HEK293 (cell line): Measurements from ENCODE around the gene PHYH.

ENCODE experiments used
- CTCF ChIA-PET: fragments of 350-600 bp; formaldehyde crosslinking; extraction: SDS; loops from one replicate; lab custom pipeline; 2021; ENCODE audit warnings: antibody characterized with exemption; lab: Yijun Ruan, JAX
- POLR2A ChIA-PET: fragments of 300-600 bp; formaldehyde crosslinking; extraction: SDS; loops from one replicate; lab custom pipeline; 2020; ENCODE audit warnings: antibody characterized with exemption, inconsistent platforms; lab: Yijun Ruan, JAX
- H3K27ac ChIP-seq: fragments of 200-500 bp; sonication (Bioruptor generic); 2 replicates; pipeline ENCODE4 v1.5.1; 2014; ENCODE audit warnings: low read depth, low read length, control low read depth, inconsistent platforms; ENCODE audit errors: extremely low read depth
- H3K36me3 ChIP-seq, 2 experiments: fragments of 200-500 bp in 1 of 2; sonication (Bioruptor generic) in 1 of 2; 1 replicate in 1 of 2; 2 replicates in 1 of 2; pipeline ENCODE4 v1.5.1; 2014 to 2017; ENCODE audit warnings: inconsistent platforms in 2 of 2, low read length in 2 of 2; ENCODE audit not compliant: control insufficient read depth in 2 of 2, insufficient read depth in 1 of 2
- H3K4me1 ChIP-seq: fragments of 200-500 bp; sonication (Bioruptor generic); 2 replicates; pipeline ENCODE4 v1.5.1; 2014; ENCODE audit warnings: mild to moderate bottlenecking, low read length, inconsistent platforms; ENCODE audit not compliant: control insufficient read depth, insufficient read depth
- H3K4me3 ChIP-seq: 2 replicates; pipeline ENCODE4 v1.5.1; 2011; ENCODE audit warnings: low read depth, mild to moderate bottlenecking, control low read depth, low read length, moderate library complexity
- H3K9me3 ChIP-seq: fragments of 200-500 bp; sonication (Bioruptor generic); 2 replicates; pipeline ENCODE4 v1.5.1; 2014; ENCODE audit warnings: low read depth, low read length, inconsistent platforms; ENCODE audit not compliant: control insufficient read depth, insufficient read depth
- EGR2 ChIP-seq: fragments of 450-650 bp; formaldehyde crosslinking; IDR thresholded peaks from 2 replicates; pipeline ENCODE4 v1.5.1; 2016; ENCODE audit warnings: low read depth, missing biosample characterization, missing genetic modification characterization
- GFI1B ChIP-seq: fragments of 450-650 bp; formaldehyde crosslinking; IDR thresholded peaks from 2 replicates; pipeline ENCODE4 v1.5.1; 2016; ENCODE audit warnings: missing biosample characterization, missing genetic modification characterization
- GLI4 ChIP-seq: fragments of 450-650 bp; formaldehyde crosslinking; IDR thresholded peaks from 2 replicates; pipeline ENCODE4 v1.5.1; 2016; ENCODE audit warnings: missing biosample characterization, missing genetic modification characterization
- ZBTB20 ChIP-seq: fragments of 450-650 bp; formaldehyde crosslinking; IDR thresholded peaks from 2 replicates; pipeline ENCODE4 v1.5.1; 2016; ENCODE audit warnings: missing biosample characterization, missing genetic modification characterization
- ZNF132 ChIP-seq: fragments of 450-650 bp; formaldehyde crosslinking; IDR thresholded peaks from 2 replicates; pipeline ENCODE4 v1.5.1; 2017; ENCODE audit warnings: missing biosample characterization, missing genetic modification characterization, borderline replicate concordance
- ZNF146 ChIP-seq: fragments of 450-650 bp; formaldehyde crosslinking; IDR thresholded peaks from 2 replicates; pipeline ENCODE4 v1.5.1; 2016; ENCODE audit warnings: missing biosample characterization, missing genetic modification characterization
- ZNF221 ChIP-seq: fragments of 450-650 bp; formaldehyde crosslinking; IDR thresholded peaks from 2 replicates; pipeline ENCODE4 v1.5.1; 2017; ENCODE audit warnings: missing biosample characterization, missing genetic modification characterization, borderline replicate concordance
- ZNF24 ChIP-seq: fragments of 450-650 bp; formaldehyde crosslinking; IDR thresholded peaks from 2 replicates; pipeline ENCODE4 v1.5.1; 2016; ENCODE audit warnings: missing biosample characterization, missing genetic modification characterization
- ZNF302 ChIP-seq: fragments of 450-650 bp; formaldehyde crosslinking; IDR thresholded peaks from 2 replicates; pipeline ENCODE4 v1.5.1; 2016; ENCODE audit warnings: missing biosample characterization, missing genetic modification characterization, low read depth
- ZNF548 ChIP-seq: fragments of 450-650 bp; formaldehyde crosslinking; IDR thresholded peaks from 2 replicates; pipeline ENCODE4 v1.5.1; 2016; ENCODE audit warnings: missing biosample characterization, missing genetic modification characterization
- ZNF785 ChIP-seq: fragments of 450-650 bp; formaldehyde crosslinking; IDR thresholded peaks from 2 replicates; pipeline ENCODE4 v1.5.1; 2016; ENCODE audit warnings: missing biosample characterization, missing genetic modification characterization
- ZSCAN16 ChIP-seq: fragments of 450-650 bp; formaldehyde crosslinking; IDR thresholded peaks from 2 replicates; pipeline ENCODE4 v1.5.1; 2016; ENCODE audit warnings: missing biosample characterization, missing genetic modification characterization
- TF ChIP-seq, protein P1 (sequence below): fragments of 450-650 bp; formaldehyde crosslinking; IDR thresholded peaks from 2 replicates; pipeline ENCODE4 v1.5.1; 2016; ENCODE audit warnings: missing biosample characterization, missing genetic modification characterization
- TF ChIP-seq, protein P2 (sequence below): fragments of 450-650 bp; formaldehyde crosslinking; conservative IDR thresholded peaks from 2 replicates; pipeline ENCODE4 v1.5.1; 2016; ENCODE audit warnings: low read depth, missing biosample characterization, missing genetic modification characterization
- TF ChIP-seq, protein P3 (sequence below): fragments of 450-650 bp; formaldehyde crosslinking; IDR thresholded peaks from 2 replicates; pipeline ENCODE4 v1.5.1; 2016; ENCODE audit warnings: missing biosample characterization, missing genetic modification characterization
- TF ChIP-seq, protein P4 (sequence below): fragments of 450-650 bp; formaldehyde crosslinking; IDR thresholded peaks from 2 replicates; pipeline ENCODE4 v1.5.1; 2016; ENCODE audit warnings: missing biosample characterization, missing genetic modification characterization
- TF ChIP-seq, protein P5 (sequence below): fragments of 450-650 bp; formaldehyde crosslinking; IDR thresholded peaks from 2 replicates; pipeline ENCODE4 v1.5.1; 2016; ENCODE audit warnings: missing biosample characterization, missing genetic modification characterization

The PHYH gene

DNA sequence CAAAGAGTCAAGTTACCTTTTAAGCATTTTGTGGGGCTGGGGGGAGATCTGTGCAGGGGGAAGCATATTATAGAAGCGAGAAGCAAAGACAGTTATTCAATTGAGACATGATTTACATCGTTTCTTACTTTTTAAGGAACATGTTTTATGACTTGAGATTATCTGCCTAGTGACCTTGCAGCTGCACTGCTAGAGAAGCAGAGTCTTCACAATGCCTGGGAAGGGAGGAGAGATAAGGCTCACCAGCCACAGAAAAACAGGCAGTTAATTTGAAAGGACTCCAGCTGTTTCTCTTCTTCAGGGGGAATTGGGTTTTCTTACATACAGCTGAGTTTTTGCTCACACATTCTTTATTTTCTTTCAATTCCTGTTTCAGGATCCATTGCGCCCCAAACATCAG lies 31.0 kb downstream of the PHYH start:
- H3K36me3 ChIP-seq, result no peaks in the 10 kb centered on the region
- no peaks in the 10 kb centered on the region for H3K4me1 ChIP-seq
- ChIA-PET CTCF (no interaction called here), POLR2A (no interaction called here)
- H3K27ac ChIP-seq, result no peak overlapping the region
- TF ChIP-seq ZNF548 (tag by site-specific recombination), result no peak
- no peak for TF ChIP-seq ZSCAN16 (tag by site-specific recombination)
- no peak for TF ChIP-seq ZNF132 (tag by site-specific recombination)
- TF ChIP-seq EGR2 (tag by site-specific recombination), result no peak
- TF ChIP-seq, protein P1, sequence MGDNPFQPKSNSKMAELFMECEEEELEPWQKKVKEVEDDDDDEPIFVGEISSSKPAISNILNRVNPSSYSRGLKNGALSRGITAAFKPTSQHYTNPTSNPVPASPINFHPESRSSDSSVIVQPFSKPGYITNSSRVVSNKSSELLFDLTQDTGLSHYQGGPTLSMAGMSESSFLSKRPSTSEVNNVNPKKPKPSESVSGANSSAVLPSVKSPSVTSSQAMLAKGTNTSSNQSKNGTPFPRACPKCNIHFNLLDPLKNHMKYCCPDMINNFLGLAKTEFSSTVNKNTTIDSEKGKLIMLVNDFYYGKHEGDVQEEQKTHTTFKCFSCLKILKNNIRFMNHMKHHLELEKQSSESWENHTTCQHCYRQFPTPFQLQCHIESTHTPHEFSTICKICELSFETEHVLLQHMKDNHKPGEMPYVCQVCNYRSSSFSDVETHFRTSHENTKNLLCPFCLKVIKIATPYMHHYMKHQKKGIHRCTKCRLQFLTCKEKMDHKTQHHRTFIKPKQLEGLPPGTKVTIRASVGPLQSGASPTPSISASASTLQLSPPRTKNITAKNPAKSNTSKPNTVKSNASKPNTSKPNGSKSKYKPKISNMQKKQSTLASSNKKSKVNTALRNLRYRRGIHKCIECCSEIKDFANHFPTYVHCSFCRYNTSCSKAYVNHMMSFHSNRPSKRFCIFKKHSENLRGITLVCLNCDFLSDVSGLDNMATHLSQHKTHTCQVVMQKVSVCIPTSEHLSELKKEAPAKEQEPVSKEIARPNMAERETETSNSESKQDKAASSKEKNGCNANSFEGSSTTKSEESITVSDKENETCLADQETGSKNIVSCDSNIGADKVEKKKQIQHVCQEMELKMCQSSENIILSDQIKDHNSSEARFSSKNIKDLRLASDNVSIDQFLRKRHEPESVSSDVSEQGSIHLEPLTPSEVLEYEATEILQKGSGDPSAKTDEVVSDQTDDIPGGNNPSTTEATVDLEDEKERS (tag by site-specific recombination), result no peak
- no peak for TF ChIP-seq ZBTB20 (tag by site-specific recombination)
- TF ChIP-seq GFI1B (tag by site-specific recombination), result no peak
- TF ChIP-seq, protein P2, sequence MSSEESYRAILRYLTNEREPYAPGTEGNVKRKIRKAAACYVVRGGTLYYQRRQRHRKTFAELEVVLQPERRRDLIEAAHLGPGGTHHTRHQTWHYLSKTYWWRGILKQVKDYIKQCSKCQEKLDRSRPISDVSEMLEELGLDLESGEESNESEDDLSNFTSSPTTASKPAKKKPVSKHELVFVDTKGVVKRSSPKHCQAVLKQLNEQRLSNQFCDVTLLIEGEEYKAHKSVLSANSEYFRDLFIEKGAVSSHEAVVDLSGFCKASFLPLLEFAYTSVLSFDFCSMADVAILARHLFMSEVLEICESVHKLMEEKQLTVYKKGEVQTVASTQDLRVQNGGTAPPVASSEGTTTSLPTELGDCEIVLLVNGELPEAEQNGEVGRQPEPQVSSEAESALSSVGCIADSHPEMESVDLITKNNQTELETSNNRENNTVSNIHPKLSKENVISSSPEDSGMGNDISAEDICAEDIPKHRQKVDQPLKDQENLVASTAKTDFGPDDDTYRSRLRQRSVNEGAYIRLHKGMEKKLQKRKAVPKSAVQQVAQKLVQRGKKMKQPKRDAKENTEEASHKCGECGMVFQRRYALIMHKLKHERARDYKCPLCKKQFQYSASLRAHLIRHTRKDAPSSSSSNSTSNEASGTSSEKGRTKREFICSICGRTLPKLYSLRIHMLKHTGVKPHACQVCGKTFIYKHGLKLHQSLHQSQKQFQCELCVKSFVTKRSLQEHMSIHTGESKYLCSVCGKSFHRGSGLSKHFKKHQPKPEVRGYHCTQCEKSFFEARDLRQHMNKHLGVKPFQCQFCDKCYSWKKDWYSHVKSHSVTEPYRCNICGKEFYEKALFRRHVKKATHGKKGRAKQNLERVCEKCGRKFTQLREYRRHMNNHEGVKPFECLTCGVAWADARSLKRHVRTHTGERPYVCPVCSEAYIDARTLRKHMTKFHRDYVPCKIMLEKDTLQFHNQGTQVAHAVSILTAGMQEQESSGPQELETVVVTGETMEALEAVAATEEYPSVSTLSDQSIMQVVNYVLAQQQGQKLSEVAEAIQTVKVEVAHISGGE (tag by site-specific recombination), result no peak
- TF ChIP-seq ZNF302 (tag by site-specific recombination), result no peak
- H3K4me3 ChIP-seq, result no peak overlapping the region
- no peaks in the 10 kb centered on the region for H3K9me3 ChIP-seq

DNA sequence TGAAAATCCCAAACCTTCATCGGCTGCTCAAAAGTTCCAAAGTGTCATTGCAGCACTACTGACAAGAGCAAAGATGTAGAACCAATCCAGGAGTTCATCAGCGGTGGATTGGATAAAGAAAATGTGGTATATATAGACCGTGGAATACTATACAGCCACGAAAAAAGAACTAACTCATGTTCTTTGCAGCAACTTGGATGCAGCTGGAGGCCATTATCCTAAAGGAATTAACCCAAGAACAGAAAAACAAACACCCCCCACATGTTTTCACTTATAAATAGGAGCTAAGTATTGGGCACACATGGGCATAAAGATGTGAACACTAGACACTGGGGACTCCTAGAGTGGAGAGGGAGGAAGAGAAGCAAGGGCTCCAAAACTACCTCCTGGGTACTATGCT lies 31.6 kb downstream of the PHYH start:
- Histone ChIP-seq H3K4me1 (no peaks in the 10 kb centered on the region), H3K27ac (no peak overlapping the region), H3K36me3 (no peaks in the 10 kb centered on the region), H3K4me3 (no peak overlapping the region), H3K9me3 (no peaks in the 10 kb centered on the region)
- ChIA-PET POLR2A (no interaction called here), CTCF (interaction anchor here (0.5 kb wide), 1 partner anchor 686 kb away, joined by 3 read pairs; no protein-coding TSS in a partner anchor)
- TF ChIP-seq ZNF221 (tag by site-specific recombination), result no peak
- no peak for TF ChIP-seq ZNF24 (tag by site-specific recombination)
- TF ChIP-seq, protein P3, sequence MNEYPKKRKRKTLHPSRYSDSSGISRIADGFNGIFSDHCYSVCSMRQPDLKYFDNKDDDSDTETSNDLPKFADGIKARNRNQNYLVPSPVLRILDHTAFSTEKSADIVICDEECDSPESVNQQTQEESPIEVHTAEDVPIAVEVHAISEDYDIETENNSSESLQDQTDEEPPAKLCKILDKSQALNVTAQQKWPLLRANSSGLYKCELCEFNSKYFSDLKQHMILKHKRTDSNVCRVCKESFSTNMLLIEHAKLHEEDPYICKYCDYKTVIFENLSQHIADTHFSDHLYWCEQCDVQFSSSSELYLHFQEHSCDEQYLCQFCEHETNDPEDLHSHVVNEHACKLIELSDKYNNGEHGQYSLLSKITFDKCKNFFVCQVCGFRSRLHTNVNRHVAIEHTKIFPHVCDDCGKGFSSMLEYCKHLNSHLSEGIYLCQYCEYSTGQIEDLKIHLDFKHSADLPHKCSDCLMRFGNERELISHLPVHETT (tag by site-specific recombination), result no peak
- no peak for TF ChIP-seq ZNF302 (tag by site-specific recombination)
- TF ChIP-seq ZNF785 (tag by site-specific recombination), result no peak
- TF ChIP-seq, protein P4, sequence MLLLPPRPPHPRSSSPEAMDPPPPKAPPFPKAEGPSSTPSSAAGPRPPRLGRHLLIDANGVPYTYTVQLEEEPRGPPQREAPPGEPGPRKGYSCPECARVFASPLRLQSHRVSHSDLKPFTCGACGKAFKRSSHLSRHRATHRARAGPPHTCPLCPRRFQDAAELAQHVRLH (tag by site-specific recombination), result 0 out of 2 replicates have a peak, but pooled peaks have one; percentile 42
- TF ChIP-seq GLI4 (tag by site-specific recombination), result no peak
- peak; percentile 78 for TF ChIP-seq ZNF146 (tag by site-specific recombination)
- TF ChIP-seq, protein P5, sequence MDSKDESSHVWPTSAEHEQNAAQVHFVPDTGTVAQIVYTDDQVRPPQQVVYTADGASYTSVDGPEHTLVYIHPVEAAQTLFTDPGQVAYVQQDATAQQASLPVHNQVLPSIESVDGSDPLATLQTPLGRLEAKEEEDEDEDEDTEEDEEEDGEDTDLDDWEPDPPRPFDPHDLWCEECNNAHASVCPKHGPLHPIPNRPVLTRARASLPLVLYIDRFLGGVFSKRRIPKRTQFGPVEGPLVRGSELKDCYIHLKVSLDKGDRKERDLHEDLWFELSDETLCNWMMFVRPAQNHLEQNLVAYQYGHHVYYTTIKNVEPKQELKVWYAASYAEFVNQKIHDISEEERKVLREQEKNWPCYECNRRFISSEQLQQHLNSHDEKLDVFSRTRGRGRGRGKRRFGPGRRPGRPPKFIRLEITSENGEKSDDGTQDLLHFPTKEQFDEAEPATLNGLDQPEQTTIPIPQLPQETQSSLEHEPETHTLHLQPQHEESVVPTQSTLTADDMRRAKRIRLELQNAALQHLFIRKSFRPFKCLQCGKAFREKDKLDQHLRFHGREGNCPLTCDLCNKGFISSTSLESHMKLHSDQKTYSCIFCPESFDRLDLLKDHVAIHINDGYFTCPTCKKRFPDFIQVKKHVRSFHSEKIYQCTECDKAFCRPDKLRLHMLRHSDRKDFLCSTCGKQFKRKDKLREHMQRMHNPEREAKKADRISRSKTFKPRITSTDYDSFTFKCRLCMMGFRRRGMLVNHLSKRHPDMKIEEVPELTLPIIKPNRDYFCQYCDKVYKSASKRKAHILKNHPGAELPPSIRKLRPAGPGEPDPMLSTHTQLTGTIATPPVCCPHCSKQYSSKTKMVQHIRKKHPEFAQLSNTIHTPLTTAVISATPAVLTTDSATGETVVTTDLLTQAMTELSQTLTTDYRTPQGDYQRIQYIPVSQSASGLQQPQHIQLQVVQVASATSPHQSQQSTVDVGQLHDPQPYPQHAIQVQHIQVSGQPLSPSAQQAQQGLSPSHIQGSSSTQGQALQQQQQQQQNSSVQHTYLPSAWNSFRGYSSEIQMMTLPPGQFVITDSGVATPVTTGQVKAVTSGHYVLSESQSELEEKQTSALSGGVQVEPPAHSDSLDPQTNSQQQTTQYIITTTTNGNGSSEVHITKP (tag by site-specific recombination), result no peak
- TF ChIP-seq, protein P2 (tag by site-specific recombination), result no peak
